ENCODE measurements around the gene SQSTM1.

Gene SQSTM1

DNA sequence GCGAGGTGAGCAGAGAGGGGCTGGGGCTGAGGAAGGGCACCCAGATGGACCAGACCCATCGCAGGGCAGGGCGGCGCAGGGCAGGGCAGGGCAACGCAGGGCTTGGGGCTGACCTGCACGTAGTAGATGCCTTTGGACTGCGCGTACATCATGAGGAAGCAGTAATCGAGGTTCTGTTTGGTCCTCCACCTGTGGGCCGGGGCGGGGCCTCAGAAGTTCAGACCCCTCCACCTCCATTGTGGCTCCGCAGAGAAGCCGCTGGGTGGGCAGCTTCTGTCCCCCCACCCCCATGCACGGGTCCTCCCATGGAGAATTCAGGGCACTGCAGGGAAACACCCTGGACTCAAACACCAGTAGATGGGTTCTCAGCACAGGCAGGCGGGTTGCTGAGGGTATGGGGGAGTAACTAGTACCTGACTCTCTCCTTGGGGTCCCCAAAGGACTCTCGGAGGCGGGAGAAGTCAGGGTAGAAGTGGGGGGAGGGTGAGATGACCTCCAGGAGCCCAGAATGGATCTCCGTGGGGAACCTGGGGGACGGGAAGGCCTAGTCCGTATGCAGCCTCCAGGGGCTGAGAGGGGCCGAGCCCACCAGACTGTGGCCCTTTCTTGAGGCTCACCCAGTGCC, 20.5 kb upstream of the SQSTM1 start:
- H3K36me3 Mint-ChIP-seq = peaks cover 7% of the 10 kb centered on the region
- no peaks in the 10 kb centered on the region for H3K27me3 Mint-ChIP-seq
- no peak overlapping the region for H3K27ac Mint-ChIP-seq
- no peaks in the 10 kb centered on the region for H3K9me3 Mint-ChIP-seq
- peaks cover 31% of the 10 kb centered on the region for H3K4me1 Mint-ChIP-seq
- H3K4me3 Mint-ChIP-seq = no peak overlapping the region

DNA sequence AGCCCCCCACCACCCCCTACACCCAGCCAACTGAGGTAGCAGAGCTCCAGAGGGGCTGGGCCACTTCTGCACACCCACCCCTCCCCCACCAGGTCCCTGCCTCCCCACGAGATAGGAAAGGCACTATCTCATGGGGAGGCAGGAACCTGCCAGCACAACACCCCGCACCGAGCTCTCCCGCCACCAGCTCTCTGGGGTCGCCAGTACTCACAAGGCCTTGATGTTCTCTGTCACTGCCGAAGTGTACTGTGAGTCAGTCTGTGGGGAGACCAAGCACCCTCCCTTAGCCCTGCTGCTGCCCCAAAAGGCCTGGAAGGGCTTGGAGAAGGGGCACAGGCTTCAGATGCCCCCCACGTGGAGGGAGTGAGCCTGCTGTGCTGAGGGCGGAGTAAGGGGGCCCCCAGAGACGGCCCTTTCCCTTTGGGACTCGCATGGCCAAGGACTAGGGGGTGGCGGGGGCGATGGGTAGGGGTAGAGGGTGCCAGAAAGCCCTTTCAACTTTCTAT, 20.0 kb upstream of the SQSTM1 start:
- no peak overlapping the region for H3K27ac Mint-ChIP-seq
- peaks cover 7% of the 10 kb centered on the region for H3K36me3 Mint-ChIP-seq
- no peaks in the 10 kb centered on the region for H3K9me3 Mint-ChIP-seq
- H3K4me3 Mint-ChIP-seq = no peak overlapping the region
- peaks cover 34% of the 10 kb centered on the region for H3K4me1 Mint-ChIP-seq
- no peaks in the 10 kb centered on the region for H3K27me3 Mint-ChIP-seq

DNA sequence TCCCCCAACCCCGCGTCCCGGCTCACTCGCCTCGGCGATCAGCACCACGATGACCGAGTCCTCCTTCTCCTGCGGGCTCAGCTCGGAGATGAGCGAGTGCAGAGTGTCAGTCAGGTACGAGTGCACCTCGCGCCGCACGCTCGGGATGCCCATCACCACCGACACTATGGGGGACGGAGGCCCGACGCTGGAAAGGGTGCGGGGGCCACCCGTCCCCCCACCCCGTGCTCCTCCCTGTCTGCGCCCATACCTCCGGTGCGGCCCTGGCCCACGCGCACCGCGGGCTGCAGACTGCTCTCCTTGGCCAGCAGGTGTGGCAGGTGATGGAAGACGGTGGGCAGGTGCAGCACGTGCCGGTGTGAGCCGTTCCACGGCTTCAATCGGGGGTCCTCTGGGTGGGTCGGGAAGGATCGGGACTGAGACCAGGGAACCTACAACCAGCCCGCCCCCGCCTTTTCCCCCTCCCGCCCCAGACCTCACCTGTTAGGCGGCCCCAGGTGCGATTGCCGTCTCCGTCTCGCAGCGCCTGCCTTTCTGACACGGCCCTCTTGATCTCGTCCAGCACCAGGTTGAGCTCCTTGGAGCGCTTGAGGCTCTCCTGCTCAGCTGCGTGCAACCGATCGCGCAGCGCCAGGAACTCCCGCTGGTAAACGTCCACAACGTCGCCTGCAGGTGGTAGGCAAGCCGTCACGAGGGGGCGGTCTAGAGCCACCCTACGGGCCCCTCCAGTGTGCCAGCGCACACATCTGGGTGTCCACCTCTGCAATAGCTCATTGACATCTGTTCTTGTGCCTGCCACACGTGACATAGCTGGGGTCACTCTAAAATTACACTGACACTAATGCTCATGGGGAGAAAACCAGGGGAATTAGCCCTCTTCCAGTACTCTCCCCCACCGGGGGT, 19.1 kb upstream of the SQSTM1 start:
- H3K27me3 Mint-ChIP-seq = no peaks in the 10 kb centered on the region
- H3K4me3 Mint-ChIP-seq = no peak overlapping the region
- H3K36me3 Mint-ChIP-seq = peaks cover 7% of the 10 kb centered on the region
- no peak overlapping the region for H3K27ac Mint-ChIP-seq
- H3K4me1 Mint-ChIP-seq = peaks cover 34% of the 10 kb centered on the region
- H3K9me3 Mint-ChIP-seq = no peaks in the 10 kb centered on the region

DNA sequence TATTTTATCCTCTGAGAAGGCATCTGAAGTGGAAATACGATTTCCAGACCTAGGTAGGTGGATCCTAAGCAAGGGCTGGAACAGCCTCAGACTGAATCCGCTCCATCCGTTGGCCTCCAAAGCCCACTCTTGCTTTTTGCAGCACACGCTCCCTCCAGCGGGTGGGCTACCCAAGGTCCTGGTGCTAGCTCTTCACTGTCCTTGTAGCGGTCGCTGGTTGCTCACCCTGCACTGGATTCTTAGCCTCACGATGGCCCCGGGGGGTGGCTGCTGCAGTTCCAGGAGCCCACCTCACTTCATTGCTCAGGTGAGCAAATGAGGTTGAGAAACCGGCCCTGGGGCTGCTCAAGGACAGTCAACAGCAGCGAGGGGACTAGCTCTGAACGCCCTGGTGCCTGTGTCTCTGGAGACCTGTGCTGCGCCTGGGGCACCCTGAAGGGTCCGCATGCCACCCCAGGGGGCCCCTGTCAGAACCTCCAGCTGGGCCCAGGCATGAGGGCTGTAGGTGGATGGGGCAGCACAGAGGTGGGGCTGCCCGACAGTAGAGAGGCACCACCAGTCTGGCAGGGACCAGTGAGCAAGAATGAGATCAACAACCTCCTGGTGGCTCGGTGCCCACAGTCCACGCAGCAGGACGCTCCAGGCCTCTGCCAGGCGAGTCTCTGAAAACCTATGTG, 18.4 kb upstream of the SQSTM1 start:
- H3K27ac Mint-ChIP-seq = no peak overlapping the region
- no peaks in the 10 kb centered on the region for H3K27me3 Mint-ChIP-seq
- H3K4me1 Mint-ChIP-seq = peaks cover 29% of the 10 kb centered on the region
- peaks cover 4% of the 10 kb centered on the region for H3K36me3 Mint-ChIP-seq
- H3K9me3 Mint-ChIP-seq = no peaks in the 10 kb centered on the region
- H3K4me3 Mint-ChIP-seq = no peak overlapping the region

DNA sequence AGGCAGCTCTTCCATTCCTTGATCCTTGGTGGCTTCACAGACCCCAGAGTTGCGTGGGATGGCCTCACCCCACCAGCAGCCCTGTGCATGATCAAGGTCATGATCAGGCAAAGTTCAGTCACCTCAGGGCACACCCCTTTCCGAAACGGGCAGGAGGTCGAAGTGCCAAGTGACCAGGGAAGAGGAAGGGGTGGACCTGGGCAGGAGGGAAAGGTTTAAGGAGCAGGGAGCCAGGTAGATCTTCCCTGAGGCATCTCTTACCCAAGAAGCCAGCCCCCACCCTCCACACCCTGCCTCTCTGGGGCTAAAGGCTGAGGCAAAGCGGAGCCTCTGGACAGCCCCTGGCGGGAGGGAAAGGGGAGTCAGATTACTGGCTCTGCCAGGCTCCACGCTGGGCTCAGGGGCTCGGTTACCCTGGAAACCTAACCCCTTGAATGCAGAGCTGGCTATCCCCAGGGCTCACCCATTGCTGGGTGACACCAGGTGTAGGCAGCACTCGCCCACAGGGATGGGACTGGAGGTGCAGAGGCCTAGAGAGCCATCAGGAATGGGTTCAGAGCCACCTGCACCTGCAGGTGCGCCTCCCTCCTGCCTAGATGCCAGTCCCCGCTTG, 17.6 kb upstream of the SQSTM1 start:
- Mint-ChIP-seq H3K27me3 (no peaks in the 10 kb centered on the region), H3K4me1 (peaks cover 29% of the 10 kb centered on the region), H3K36me3 (peaks cover 4% of the 10 kb centered on the region), H3K4me3 (no peak overlapping the region), H3K9me3 (no peaks in the 10 kb centered on the region), H3K27ac (no peak overlapping the region)

DNA sequence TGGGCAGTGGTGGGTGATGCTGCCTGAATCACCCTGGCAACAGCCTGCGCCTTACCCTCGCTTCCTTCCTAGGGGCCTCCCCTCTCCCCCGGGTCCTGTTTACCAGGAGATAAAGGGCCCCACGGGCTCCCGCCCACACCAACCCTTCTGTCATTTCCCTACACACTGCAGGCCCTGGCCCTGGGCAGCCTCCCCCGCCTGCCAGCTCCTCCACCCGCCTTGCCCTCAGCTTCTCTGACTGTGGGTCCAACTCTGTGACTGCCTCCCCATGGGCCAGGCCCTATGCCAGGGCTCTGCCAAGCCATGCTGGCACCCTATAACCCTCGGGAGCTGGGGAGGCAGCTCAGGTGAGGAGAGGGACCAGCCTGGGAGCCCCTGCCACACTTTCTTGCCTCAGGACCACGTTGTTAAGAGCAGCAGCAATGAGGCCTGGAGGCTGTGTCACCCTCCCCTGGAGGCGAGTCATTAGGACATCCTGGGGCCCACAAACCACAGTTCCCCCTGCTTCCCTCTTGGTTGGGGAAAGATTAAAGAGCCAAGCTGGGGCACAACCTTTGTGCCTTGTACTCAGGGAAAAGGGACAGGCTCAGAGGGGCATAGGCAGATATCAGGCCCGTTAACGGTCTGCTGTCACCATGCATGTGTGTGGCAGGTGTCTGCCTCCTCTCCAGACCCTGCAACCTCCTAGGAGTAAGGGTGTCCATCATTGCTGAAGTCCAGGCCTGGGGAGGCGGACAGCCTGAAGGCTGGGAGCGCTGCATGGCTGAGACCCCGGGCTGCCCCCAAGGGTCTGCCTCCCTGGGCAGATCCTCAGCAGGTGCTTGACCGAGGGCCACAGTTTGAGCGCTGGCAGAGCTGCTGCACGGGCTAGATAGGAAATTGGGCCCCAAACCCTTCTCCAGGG, 16.8 kb upstream of the SQSTM1 start:
- Mint-ChIP-seq H3K27ac (no peak overlapping the region), H3K4me3 (peak overlapping the region; percentile 70), H3K9me3 (no peaks in the 10 kb centered on the region), H3K27me3 (no peaks in the 10 kb centered on the region), H3K36me3 (peaks cover 4% of the 10 kb centered on the region), H3K4me1 (peaks cover 29% of the 10 kb centered on the region)

DNA sequence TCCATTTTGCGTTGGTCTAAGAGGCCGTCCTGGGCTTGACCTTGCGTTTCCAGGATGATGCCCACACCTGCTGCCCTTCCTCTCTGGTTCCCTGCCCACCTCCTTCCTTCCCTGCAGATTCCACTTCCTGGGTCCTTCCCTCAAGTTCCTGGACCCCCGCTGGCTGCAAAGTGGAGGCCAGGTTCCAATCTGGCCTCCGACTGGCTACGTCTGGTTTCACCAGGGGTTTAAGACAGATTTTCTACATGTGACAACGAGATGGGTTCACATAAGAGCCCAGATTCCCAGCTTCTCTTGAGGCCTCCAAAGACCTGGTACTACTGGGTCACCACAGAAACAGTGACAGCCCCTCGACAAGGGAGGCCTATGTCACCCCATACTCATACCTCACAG, 16.2 kb upstream of the SQSTM1 start:
- no peak overlapping the region for H3K27ac Mint-ChIP-seq
- H3K9me3 Mint-ChIP-seq = no peaks in the 10 kb centered on the region
- no peaks in the 10 kb centered on the region for H3K27me3 Mint-ChIP-seq
- no peaks in the 10 kb centered on the region for H3K36me3 Mint-ChIP-seq
- peaks cover 29% of the 10 kb centered on the region for H3K4me1 Mint-ChIP-seq
- peak overlapping the region; percentile 77 for H3K4me3 Mint-ChIP-seq

DNA sequence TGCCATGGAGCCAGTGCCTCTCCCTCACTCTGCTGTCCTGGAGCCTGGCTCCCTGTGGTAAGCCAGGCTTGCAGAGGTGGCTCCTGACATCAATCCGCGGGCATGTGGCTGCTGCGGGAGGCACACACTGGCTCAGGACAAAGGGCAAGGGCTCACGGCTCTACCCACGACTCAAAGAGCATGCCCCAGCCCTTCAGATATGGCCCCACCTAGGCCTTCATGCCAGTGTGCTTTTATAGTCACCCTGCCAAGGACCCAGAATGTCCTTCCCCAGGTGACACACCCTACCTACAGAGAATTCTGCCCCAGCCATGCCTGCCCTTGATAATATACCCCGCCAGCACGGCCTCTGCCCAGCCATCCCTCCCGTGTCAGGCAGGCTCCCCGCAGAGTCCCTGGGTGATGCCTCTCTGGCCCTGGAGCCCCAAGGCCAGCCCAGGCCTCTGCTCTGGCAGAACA, 15.6 kb upstream of the SQSTM1 start:
- Mint-ChIP-seq H3K4me1 (peaks cover 29% of the 10 kb centered on the region), H3K27ac (peak overlapping the region; percentile 51), H3K9me3 (no peaks in the 10 kb centered on the region)

DNA sequence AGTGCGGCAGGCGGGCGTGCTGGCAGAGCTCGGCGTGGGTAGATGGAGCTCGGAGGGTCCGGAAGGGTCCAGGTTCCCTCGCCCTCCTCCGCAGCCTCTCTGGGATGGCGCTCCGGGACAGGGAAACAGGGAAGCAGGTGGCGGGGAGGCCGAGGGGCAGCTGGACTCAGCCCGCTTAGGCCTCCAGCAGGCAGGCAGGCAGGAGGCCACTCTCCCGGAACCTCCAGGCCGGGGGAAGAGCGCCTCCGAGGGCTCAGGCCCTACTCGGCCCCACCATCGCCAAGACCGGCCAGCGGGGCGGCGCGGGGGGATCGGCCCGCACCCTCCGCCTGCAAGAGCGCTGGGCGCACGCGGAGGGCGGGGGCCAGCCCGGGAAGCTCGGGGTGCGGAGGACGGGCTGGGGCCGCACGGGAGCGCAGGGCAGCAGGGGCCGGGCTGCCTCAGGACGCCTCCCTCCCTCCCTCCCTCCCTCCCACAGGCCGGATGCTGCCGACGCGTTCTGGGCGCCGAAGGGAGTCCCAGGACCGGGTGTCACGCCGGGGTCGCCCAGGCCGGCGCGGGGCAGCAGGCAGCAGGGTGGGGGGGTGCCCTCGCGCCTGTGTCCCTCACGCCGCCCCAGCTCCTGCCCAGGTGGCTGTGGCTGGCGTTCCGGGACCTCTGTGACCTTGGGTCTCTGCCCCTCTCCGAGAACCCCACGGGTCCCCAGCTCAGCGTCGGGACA, 15.0 kb upstream of the SQSTM1 start:
- Mint-ChIP-seq H3K36me3 (no peaks in the 10 kb centered on the region), H3K4me1 (peaks cover 29% of the 10 kb centered on the region), H3K27ac (no peak overlapping the region), H3K27me3 (no peaks in the 10 kb centered on the region), H3K9me3 (no peaks in the 10 kb centered on the region), H3K4me3 (peak overlapping the region; percentile 77)

More for the DNA sequence above, 15.6 kb upstream of the SQSTM1 start:
- H3K4me3 Mint-ChIP-seq = peak overlapping the region; percentile 77
- H3K36me3 Mint-ChIP-seq = no peaks in the 10 kb centered on the region
- no peaks in the 10 kb centered on the region for H3K27me3 Mint-ChIP-seq

DNA sequence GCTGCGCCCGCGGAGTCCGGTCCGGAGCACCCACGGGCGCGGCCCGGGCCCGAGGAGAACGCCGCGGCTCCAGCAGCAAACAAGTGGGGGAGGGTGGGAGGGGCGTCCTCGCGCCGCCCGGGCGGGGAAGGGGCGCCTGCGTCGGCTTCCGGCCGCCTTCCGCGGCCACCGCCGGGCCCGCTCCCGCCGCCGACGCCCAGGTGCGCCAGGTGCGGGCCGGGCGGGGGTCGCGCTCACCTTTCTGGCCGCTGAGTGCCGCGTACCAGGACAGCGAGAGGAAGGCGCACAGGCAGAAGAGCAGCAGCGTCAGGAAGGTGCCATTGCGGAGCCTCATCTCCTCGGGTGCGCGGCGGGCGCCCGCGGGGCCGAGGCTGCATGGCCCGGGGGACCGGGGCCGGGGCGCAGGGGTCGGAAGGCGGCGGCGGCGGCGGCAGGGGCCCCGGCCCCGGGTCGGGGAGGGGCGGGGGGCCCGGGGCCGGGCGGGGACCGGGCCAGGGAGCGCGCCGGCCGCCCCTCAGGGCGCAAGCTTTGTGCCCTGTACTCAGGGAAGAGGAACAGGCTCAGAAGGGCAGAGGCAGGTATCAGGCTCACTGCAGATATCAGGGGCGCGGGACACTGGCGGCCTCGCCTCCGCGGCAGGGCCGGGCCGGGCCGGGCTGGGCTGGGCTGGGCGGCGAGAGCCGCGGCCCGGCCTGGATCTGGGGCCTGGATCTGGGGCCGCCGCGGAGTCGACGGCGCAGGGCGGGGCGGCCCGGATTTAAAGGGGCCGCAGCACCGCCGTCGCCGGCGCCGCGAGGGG, 14.3 kb upstream of the SQSTM1 start, which contains the start of gene MGAT4B:
Gene MGAT4B (minus strand): TSS at position 617 of the 799 bp plus-strand sequence. CDS start 283 bp downstream, at position 334.
- H3K9me3 Mint-ChIP-seq = no peaks in the 10 kb centered on the region
- peak within 1 kb of the TSS; percentile 83 for H3K27ac Mint-ChIP-seq
- H3K36me3 Mint-ChIP-seq = no peaks in the 10 kb centered on the region
- H3K4me1 Mint-ChIP-seq = peaks cover 29% of the 10 kb centered on the region
- H3K27me3 Mint-ChIP-seq = no peaks in the 10 kb centered on the region
- peak within 1 kb of the TSS; percentile 84 for H3K4me3 Mint-ChIP-seq

DNA sequence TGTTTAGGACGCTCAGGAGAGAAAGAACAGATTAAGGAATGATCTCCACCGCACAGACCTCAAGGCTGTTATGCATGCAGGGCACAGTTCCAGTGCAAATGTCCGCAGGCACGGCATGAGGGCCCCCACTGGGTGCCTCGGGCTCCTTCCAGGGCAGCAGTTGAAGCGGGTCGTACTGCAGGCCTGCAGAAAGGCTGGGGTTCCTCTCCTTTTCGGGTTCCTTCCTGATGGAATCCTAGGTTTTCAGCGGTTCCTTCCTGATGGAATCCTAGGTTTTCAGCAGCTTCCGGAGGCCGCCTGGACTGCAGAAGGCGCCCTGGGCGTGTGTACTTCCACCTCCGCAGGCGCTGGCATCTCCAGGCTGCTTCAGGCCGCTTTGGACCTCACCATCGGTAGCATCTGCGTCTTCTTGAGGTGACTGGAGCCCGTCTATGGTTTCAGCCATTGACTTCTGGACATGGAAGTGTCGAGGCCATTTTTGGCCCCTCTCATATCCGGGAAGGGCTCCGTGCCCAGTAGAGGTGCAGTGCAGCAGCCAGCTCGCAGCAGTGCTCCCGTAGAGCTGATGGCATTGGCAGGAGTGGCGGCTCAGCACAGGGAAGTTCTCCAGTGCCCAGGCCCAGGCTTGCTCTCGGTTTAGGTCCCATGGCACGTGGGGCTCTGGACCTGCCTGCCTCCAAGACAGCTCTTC, 8.4 kb upstream of the SQSTM1 start:
- no peak overlapping the region for H3K4me3 Mint-ChIP-seq
- H3K36me3 Mint-ChIP-seq = peaks cover 1% of the 10 kb centered on the region
- H3K27me3 Mint-ChIP-seq = no peaks in the 10 kb centered on the region
- H3K4me1 Mint-ChIP-seq = no peaks in the 10 kb centered on the region
- H3K27ac Mint-ChIP-seq = no peak overlapping the region
- H3K9me3 Mint-ChIP-seq = no peaks in the 10 kb centered on the region

DNA sequence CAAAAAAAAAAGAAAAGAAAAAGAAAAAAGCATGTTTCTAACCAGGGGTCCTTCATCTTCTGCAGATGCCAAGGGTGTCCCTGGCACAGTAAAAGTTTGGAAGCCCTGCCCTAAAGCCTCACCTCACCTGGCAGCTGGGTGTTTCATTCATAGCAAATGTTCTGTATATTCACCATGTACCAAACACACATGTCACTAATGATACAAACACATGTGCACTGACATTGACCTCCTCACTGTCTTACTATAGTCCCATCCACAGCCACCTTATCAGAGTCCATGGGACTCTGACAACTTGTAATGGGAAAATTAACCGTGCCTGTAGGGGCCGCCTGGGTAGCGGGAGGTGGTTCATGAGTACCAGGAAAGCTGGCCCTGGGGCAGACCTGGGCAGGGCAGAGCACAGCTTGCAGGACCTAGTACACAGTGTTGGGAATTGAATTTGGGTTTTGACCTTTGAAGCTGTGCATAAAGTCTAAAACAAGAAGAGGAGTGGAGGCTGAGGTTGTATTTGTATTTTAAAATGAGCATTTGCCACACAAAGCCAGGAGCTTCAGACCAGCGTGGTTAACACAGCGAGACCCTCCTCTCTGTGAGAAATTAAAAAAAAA, 7.6 kb upstream of the SQSTM1 start:
- no peaks in the 10 kb centered on the region for H3K9me3 Mint-ChIP-seq
- H3K36me3 Mint-ChIP-seq = peaks cover 1% of the 10 kb centered on the region
- H3K4me3 Mint-ChIP-seq = no peak overlapping the region
- H3K27ac Mint-ChIP-seq = no peak overlapping the region
- H3K27me3 Mint-ChIP-seq = no peaks in the 10 kb centered on the region
- H3K4me1 Mint-ChIP-seq = peaks cover 8% of the 10 kb centered on the region
